NT2/D1 (cell line): ENCODE data around the gene CYREN.

Experiments
- SUZ12 ChIP-seq: IDR thresholded peaks from 2 replicates; pipeline ENCODE4 v1.6.1; 2011; ENCODE audit not compliant: insufficient read length, insufficient read depth; ENCODE audit errors: extremely low read depth
- YY1 ChIP-seq: IDR thresholded peaks from 2 replicates; pipeline ENCODE4 v1.6.1; 2011; ENCODE audit not compliant: insufficient read length, insufficient read depth

GRCh38 chr7:135175931-135176330, 5.4 kb upstream of the CYREN start:
- TF ChIP-seq SUZ12, result no peak
- no peak for TF ChIP-seq YY1
